GM18907 (cell line): Measurements from ENCODE around the gene UBASH3B.

Experiments
- ATAC-seq: cut with Tn5 transposase; IDR thresholded peaks from one replicate; pipeline ENCODE4 v1.9.1; 2021; ENCODE audit warnings: mild to moderate bottlenecking, moderate library complexity; ENCODE audit not compliant: unreplicated experiment

Gene UBASH3B

GRCh38 chr11:122754028-122754427 is 98.5 kb downstream of the UBASH3B start:
- ATAC-seq: no peak

GRCh38 chr11:122754553-122755322 is 99.2 kb downstream of the UBASH3B start:
- ATAC-seq: peak; percentile 53

- no peak for ATAC-seq
Measured at GRCh38 chr11:122755409-122755808, 99.9 kb downstream of the UBASH3B start.

GRCh38 chr11:122755941-122756340 is 100.4 kb downstream of the UBASH3B start:
- ATAC-seq: no peak

- ATAC-seq: peak; percentile 72
Measured at GRCh38 chr11:122756417-122756816, 100.9 kb downstream of the UBASH3B start.

GRCh38 chr11:122757201-122757600 is 101.7 kb downstream of the UBASH3B start:
- ATAC-seq: no peak

GRCh38 chr11:122758339-122758738 is 102.8 kb downstream of the UBASH3B start:
- ATAC-seq: no peak

- ATAC-seq: no peak
Measured at GRCh38 chr11:122758974-122759373, 103.5 kb downstream of the UBASH3B start.

- no peak for ATAC-seq
Measured at GRCh38 chr11:122763108-122763507, 107.6 kb downstream of the UBASH3B start.

- no peak for ATAC-seq
Measured at GRCh38 chr11:122764371-122765090, 109.0 kb downstream of the UBASH3B start.

- ATAC-seq: no peak
Measured at GRCh38 chr11:122765487-122766131, 110.1 kb downstream of the UBASH3B start.

GRCh38 chr11:122769126-122769780 is 113.7 kb downstream of the UBASH3B start:
- ATAC-seq: no peak

GRCh38 chr11:122772945-122773344 is 117.4 kb downstream of the UBASH3B start:
- no peak for ATAC-seq

- ATAC-seq: no peak
Measured at GRCh38 chr11:122773781-122774266, 118.3 kb downstream of the UBASH3B start.

- no peak for ATAC-seq
Measured at GRCh38 chr11:122775675-122776271, 120.3 kb downstream of the UBASH3B start.

- ATAC-seq: no peak
Measured at GRCh38 chr11:122776546-122776945, 121.0 kb downstream of the UBASH3B start.

- no peak for ATAC-seq
Measured at GRCh38 chr11:122777343-122777742, 121.8 kb downstream of the UBASH3B start.

- ATAC-seq: no peak
Measured at GRCh38 chr11:122778148-122778547, 122.6 kb downstream of the UBASH3B start.

GRCh38 chr11:122779047-122779629 is 123.6 kb downstream of the UBASH3B start:
- no peak for ATAC-seq

GRCh38 chr11:122780296-122780949 is 124.9 kb downstream of the UBASH3B start:
- no peak for ATAC-seq
